Activated CD4-positive, alpha-beta memory T cell treated with anti-CD3 and anti-CD28 coated beads, Interleukin-2, amount 10 ng/mL, durations not matched to agents 7 days and 5 days (primary cell): Measurements from ENCODE around the gene MRPS18B. TPM values are rescaled to one million over a fixed set of nuclear protein-coding genes. Genes with fewer than 3 reads are reported as not detected.

ENCODE experiments used
- CTCF ChIA-PET: fragments of 350-600 bp; sonication (Branson Sonifier 250); formaldehyde crosslinking; loops from one replicate; lab custom pipeline; 2021; ENCODE audit warnings: antibody characterized with exemption, inconsistent platforms; lab: Charles Lee
- POLR2A ChIA-PET: fragments of 350-600 bp; sonication (Branson Sonifier 250); formaldehyde crosslinking; loops from one replicate; lab custom pipeline; 2021; ENCODE audit warnings: antibody characterized with exemption; lab: Charles Lee
- DNase-seq: peaks from one replicate; pipeline ENCODE4 v3.0.0-alpha.2; 2020
- H3K27ac Mint-ChIP-seq: one replicate; pipeline ENCODE4 v1.8.0; 2021; ENCODE audit warnings: mild to moderate bottlenecking, mixed read lengths
- H3K27me3 Mint-ChIP-seq: one replicate; pipeline ENCODE4 v1.8.0; 2021; ENCODE audit warnings: mixed read lengths
- H3K36me3 Mint-ChIP-seq: one replicate; pipeline ENCODE4 v1.8.0; 2021; ENCODE audit warnings: low read depth, mixed read lengths
- H3K4me1 Mint-ChIP-seq: one replicate; pipeline ENCODE4 v1.8.0; 2021; ENCODE audit warnings: mixed read lengths
- H3K4me3 Mint-ChIP-seq: one replicate; pipeline ENCODE4 v1.8.0; 2021; ENCODE audit warnings: mild to moderate bottlenecking, mixed read lengths
- H3K9me3 Mint-ChIP-seq: one replicate; pipeline ENCODE4 v1.8.0; 2021; ENCODE audit warnings: mixed read lengths
- total RNA-seq, 2 experiments: library from RNA; stranded (reverse); gene quantifications; one replicate each; pipeline ENCODE4 v1.2.3, GENCODE V29; 2021

Gene MRPS18B
- total RNA-seq, 2 experiments from 2014 or later, result 42.4 to 42.8 TPM

DNA sequence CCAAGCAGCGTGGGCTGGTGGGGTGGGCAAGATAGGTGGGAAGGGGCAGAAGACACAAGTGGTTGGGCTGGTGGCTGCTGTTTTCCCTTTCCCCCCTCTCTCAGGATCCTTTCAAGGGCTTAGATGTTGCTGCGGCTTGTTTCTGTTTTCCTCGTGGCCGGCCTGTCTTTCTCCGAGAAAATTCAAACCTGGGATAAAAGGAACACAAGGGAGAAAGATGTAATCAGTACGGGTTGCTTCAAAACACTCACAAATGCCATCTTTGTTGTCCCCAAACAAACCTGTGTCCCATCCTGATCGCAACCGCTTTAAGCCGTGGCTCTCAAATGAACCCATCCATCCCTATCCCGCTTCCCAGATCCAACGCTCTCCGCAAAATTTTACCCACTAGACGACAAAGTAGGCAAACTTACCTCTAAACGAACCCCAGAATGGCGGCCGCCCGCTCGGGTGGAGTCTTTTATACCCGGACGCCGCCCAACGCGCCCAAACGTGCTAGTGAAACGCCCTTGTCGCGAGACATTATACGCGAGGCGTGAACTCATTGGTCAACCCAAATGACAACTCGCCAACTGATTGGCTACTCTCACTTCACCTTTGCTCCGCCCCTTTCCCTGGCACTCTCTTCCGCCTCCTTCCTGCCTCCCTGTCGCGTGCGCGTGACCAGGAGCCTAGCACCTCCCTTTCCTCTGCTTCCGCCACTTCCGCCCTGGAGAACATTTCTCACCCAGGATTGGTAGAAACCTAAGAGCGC is 652 bp upstream of the MRPS18B start, which contains the start of gene PPP1R10:
TSS of gene PPP1R10 (minus strand) at position 433 of the 754 bp plus-strand sequence. CDS start 7,299 bp downstream, outside the sequence.
- Mint-ChIP-seq H3K4me3 (peak within 1 kb of the TSS; percentile 91), H3K27me3 (no peaks in the 10 kb centered on the region), H3K27ac (peak within 1 kb of the TSS; percentile 96), H3K9me3 (no peaks in the 10 kb centered on the region), H3K36me3 (peaks cover 76% of the 10 kb centered on the region), H3K4me1 (peaks cover 45% of the 10 kb centered on the region)
- ChIA-PET CTCF (interaction anchor here (0.6 to 2.5 kb wide), 13 partner anchors 9 to 297 kb away, joined by 3 to 23 read pairs (median 5); partner anchors contain the start of genes ATAT1, GNL1, PRR3 and VARS2), POLR2A (interaction anchor here (0.6 to 4.6 kb wide), 32 partner anchors 9 to 403 kb away, joined by 3 to 53 read pairs (median 7); partner anchors contain the start of genes ATAT1, C6orf136, DHX16 and GNL1)
- peak; percentile 99 for DNase-seq

DNA sequence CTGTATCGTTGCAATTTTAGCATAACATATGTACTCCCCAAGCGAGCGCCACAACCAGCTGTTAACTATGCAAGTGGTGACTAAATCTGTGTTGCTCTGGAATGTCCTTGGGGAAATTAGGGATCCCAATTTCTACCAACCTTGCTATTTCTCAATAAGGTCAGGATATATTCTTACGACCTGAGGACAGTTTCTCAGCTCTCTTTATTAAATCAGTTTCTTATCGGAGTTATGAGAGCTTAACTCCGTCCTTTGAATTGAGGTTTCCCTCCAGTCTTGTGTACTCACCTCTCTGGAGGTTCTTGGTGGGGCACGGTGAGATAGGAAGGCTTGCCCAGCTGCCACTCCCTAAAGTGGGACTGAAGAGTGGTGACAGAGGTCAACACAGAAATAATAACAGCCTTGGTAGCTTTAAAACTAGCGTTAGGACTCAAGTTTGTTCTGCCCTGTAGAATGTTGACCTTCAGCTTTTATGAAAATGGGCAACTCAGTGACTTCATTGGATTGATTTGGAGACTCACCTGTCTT is 694 bp downstream of the MRPS18B start:
- Mint-ChIP-seq H3K27ac (peak overlapping the region; percentile 96), H3K36me3 (peaks cover 71% of the 10 kb centered on the region), H3K4me3 (peak overlapping the region; percentile 91), H3K9me3 (no peaks in the 10 kb centered on the region), H3K27me3 (no peaks in the 10 kb centered on the region), H3K4me1 (peaks cover 33% of the 10 kb centered on the region)
- CTCF ChIA-PET, result interaction anchor here (0.7 to 2.5 kb wide), 15 partner anchors 8 to 296 kb away, joined by 3 to 23 read pairs (median 5); partner anchors contain the start of genes ATAT1, DHX16, GNL1 and MDC1
- DNase-seq, result no peak
- POLR2A ChIA-PET, result interaction anchor here (0.7 to 3.0 kb wide), 41 partner anchors 8 to 655 kb away, joined by 3 to 53 read pairs (median 6); partner anchors contain the start of genes ABCF1, ATAT1, C6orf136 and DHX16

- H3K27ac Mint-ChIP-seq, result peak overlapping the region; percentile 96
- no peak for DNase-seq
- ChIA-PET CTCF (interaction anchor here (2.5 kb wide), 1 partner anchor 111 kb away, joined by 23 read pairs; no protein-coding TSS in a partner anchor), POLR2A (interaction anchor here (2.2 to 3.0 kb wide), 6 partner anchors 27 to 118 kb away, joined by 9 to 53 read pairs (median 20); partner anchors contain the start of genes C6orf136, DHX16 and TUBB)
- H3K9me3 Mint-ChIP-seq, result no peaks in the 10 kb centered on the region
- H3K36me3 Mint-ChIP-seq, result peaks cover 63% of the 10 kb centered on the region
- H3K27me3 Mint-ChIP-seq, result no peaks in the 10 kb centered on the region
- H3K4me3 Mint-ChIP-seq, result peak overlapping the region; percentile 91
- H3K4me1 Mint-ChIP-seq, result peaks cover 21% of the 10 kb centered on the region
Measured at GRCh38 chr6:30619561-30619960, 1.9 kb downstream of the MRPS18B start.

DNA sequence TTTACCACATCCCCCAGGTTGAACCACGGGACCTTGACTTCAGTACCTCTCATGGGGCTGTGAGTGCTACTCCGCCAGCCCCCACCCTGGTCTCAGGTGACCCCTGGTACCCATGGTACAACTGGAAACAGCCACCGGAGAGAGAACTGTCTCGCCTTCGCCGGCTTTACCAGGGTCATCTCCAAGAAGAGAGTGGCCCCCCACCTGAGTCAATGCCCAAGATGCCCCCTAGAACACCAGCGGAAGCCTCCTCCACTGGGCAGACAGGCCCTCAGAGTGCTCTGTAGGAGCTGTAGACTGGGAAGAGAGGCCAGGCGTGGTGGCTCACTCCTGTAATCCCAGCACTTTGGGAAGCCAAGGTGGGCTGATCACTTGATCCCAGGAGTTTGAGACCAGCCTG is 7.9 kb downstream of the MRPS18B start:
- H3K27me3 Mint-ChIP-seq, result no peaks in the 10 kb centered on the region
- peaks cover 49% of the 10 kb centered on the region for H3K36me3 Mint-ChIP-seq
- H3K4me3 Mint-ChIP-seq, result no peak overlapping the region
- POLR2A ChIA-PET, result interaction anchor here (0.9 to 3.2 kb wide), 7 partner anchors 8 to 101 kb away, joined by 3 to 22 read pairs (median 5); partner anchors contain the start of genes MRPS18B and PPP1R10
- DNase-seq, result no peak
- H3K4me1 Mint-ChIP-seq, result peaks cover 29% of the 10 kb centered on the region
- CTCF ChIA-PET, result interaction anchor here (0.9 to 2.9 kb wide), 4 partner anchors 7 to 111 kb away, joined by 3 to 14 read pairs (median 4); partner anchors contain the start of gene MRPS18B
- peak overlapping the region; percentile 96 for H3K27ac Mint-ChIP-seq
- no peaks in the 10 kb centered on the region for H3K9me3 Mint-ChIP-seq

- Mint-ChIP-seq H3K27me3 (no peaks in the 10 kb centered on the region), H3K9me3 (no peaks in the 10 kb centered on the region), H3K27ac (peak within 1 kb of the TSS; percentile 96), H3K4me3 (peak within 1 kb of the TSS; percentile 92), H3K36me3 (peaks cover 48% of the 10 kb centered on the region), H3K4me1 (peaks cover 27% of the 10 kb centered on the region)
- POLR2A ChIA-PET, result interaction anchor here (0.7 to 3.2 kb wide), 8 partner anchors 9 to 117 kb away, joined by 3 to 22 read pairs (median 4); partner anchors contain the start of genes MRPS18B and PPP1R10
- DNase-seq, result peak; percentile 88
- CTCF ChIA-PET, result interaction anchor here (1.0 to 2.9 kb wide), 4 partner anchors 9 to 109 kb away, joined by 3 to 14 read pairs (median 4); partner anchors contain the start of gene MRPS18B
Measured at GRCh38 chr6:30626484-30627366, 9.1 kb downstream of the MRPS18B start, which contains the start of gene ATAT1. ATAT1 (plus strand) TSS chr6:30626874.

DNA sequence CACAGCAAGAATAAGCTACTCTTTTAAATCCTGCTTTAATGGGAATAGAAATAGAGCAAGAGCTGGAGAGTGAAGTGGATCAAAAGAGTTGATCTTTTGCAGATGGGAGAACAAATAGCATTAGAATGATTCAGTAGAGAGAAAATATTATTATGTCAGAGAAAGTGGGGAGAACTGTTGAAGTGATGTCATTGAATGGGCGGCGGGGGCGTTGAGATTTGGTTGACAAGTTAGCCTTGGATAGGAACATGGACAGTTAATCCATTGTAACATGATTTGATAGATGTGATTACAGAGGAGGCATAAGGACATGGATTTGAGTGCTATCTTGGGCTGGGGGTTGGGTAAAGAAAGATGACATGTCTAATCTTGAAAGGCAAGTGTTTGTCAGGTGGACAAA is 18.2 kb downstream of the MRPS18B start:
- no peaks in the 10 kb centered on the region for H3K9me3 Mint-ChIP-seq
- no peak overlapping the region for H3K27ac Mint-ChIP-seq
- peaks cover 23% of the 10 kb centered on the region for H3K36me3 Mint-ChIP-seq
- no peak overlapping the region for H3K4me3 Mint-ChIP-seq
- H3K4me1 Mint-ChIP-seq, result peaks cover 7% of the 10 kb centered on the region
- DNase-seq, result no peak
- H3K27me3 Mint-ChIP-seq, result no peaks in the 10 kb centered on the region
- POLR2A ChIA-PET, result no interaction called here
- CTCF ChIA-PET, result no interaction called here

DNA sequence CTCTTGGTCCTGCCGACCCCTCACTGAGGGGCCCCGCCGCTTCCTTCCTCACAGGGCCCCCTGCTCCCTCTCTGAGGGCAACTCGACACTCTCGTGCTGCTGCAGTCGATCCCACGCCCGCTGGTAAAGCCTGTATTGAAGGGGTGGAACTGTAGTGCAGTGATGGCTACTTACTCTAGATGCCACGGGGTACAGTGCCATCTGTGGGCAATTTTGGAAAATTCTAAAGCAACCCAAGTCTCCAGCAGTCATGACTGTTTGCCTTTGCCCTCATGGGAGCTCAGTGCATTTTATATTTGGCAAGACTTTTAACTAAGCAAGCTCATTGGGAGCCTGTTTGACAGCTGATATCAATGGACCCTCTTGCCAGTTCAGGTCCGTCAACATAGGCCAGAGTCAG is 22.8 kb downstream of the MRPS18B start:
- ChIA-PET CTCF (interaction anchor here (1.1 to 2.0 kb wide), 10 partner anchors 23 to 439 kb away, joined by 3 to 8 read pairs (median 4); partner anchors contain the start of genes DHX16 and MRPS18B), POLR2A (interaction anchor here (1.2 to 1.8 kb wide), 3 partner anchors 11 to 24 kb away, joined by 4 to 6 read pairs (median 5); partner anchors contain the start of genes MRPS18B and PPP1R10)
- Mint-ChIP-seq H3K4me3 (no peak overlapping the region), H3K9me3 (no peaks in the 10 kb centered on the region), H3K4me1 (peaks cover 16% of the 10 kb centered on the region), H3K36me3 (peaks cover 10% of the 10 kb centered on the region), H3K27ac (no peak overlapping the region), H3K27me3 (no peaks in the 10 kb centered on the region)
- no peak for DNase-seq

- H3K4me3 Mint-ChIP-seq, result no peak overlapping the region
- H3K4me1 Mint-ChIP-seq, result peaks cover 21% of the 10 kb centered on the region
- ChIA-PET POLR2A (interaction anchor here (1.2 to 1.8 kb wide), 3 partner anchors 11 to 25 kb away, joined by 4 to 6 read pairs (median 5); partner anchors contain the start of genes MRPS18B and PPP1R10), CTCF (interaction anchor here (0.8 to 2.0 kb wide), 11 partner anchors 23 to 439 kb away, joined by 3 to 8 read pairs (median 4); partner anchors contain the start of genes DHX16 and MRPS18B)
- no peaks in the 10 kb centered on the region for H3K9me3 Mint-ChIP-seq
- DNase-seq, result no peak
- H3K36me3 Mint-ChIP-seq, result peaks cover 10% of the 10 kb centered on the region
- H3K27ac Mint-ChIP-seq, result peak overlapping the region; percentile 17
- no peaks in the 10 kb centered on the region for H3K27me3 Mint-ChIP-seq
Measured at GRCh38 chr6:30641048-30641447, 23.4 kb downstream of the MRPS18B start.

DNA sequence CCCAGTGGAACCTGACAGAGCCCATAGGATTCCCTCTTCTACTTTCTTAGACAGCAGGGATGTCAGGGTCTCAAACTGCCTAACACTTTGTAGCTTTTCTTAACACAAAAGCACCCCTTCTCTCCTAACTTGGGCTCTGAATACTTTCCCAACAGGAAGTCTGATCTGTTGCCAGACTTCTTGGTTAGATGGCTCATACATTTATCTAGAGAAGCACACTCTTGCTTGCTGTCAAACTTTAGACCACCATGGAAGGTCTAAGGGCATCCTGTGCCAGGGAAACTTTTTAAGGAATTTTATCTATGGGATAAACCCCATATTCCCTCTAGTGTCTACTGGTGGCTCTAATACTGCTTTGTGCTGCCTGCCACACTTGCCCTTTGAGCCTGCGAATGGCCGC is 26.0 kb downstream of the MRPS18B start:
- DNase-seq, result no peak
- Mint-ChIP-seq H3K36me3 (peaks cover 10% of the 10 kb centered on the region), H3K4me1 (peaks cover 35% of the 10 kb centered on the region), H3K27ac (no peak overlapping the region), H3K27me3 (no peaks in the 10 kb centered on the region), H3K4me3 (no peak overlapping the region), H3K9me3 (no peaks in the 10 kb centered on the region)
- ChIA-PET CTCF (no interaction called here), POLR2A (interaction anchor here (0.6 kb wide), 1 partner anchor 11 kb away, joined by 3 read pairs; no protein-coding TSS in a partner anchor)

DNA sequence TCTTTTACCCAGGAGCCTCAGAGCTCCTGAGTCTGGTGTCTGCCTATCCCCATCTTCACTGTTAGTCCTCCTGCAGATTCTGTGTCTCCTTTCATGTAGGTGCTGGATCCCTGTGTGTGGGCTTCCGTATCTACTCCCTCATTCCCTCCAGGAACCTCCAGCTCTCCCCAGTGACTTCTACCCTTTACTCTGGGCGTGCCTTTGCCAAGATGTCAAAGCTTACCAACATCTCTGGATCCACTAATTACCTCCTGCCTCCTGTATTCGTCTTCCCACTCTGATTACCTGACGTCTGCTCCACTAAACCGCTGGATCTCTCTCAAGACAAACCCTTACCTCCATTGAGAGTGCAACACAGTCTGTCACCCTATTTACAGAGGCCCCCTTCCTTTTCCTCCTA is 27.1 kb downstream of the MRPS18B start:
- POLR2A ChIA-PET, result interaction anchor here (0.6 to 3.1 kb wide), 3 partner anchors 27 to 103 kb away, joined by 3 to 18 read pairs (median 3); partner anchors contain the start of gene MRPS18B
- H3K4me1 Mint-ChIP-seq, result peaks cover 41% of the 10 kb centered on the region
- DNase-seq, result no peak
- H3K27ac Mint-ChIP-seq, result no peak overlapping the region
- H3K27me3 Mint-ChIP-seq, result no peaks in the 10 kb centered on the region
- no peaks in the 10 kb centered on the region for H3K9me3 Mint-ChIP-seq
- H3K36me3 Mint-ChIP-seq, result peaks cover 10% of the 10 kb centered on the region
- CTCF ChIA-PET, result interaction anchor here (0.7 kb wide), 1 partner anchor 65 kb away, joined by 3 read pairs; no protein-coding TSS in a partner anchor
- H3K4me3 Mint-ChIP-seq, result no peak overlapping the region

GRCh38 chr6:30645989-30646388 is 28.3 kb downstream of the MRPS18B start:
- CTCF ChIA-PET, result interaction anchor here (0.7 to 1.8 kb wide), 6 partner anchors 30 to 105 kb away, joined by 4 to 11 read pairs (median 5); no protein-coding TSS in a partner anchor

More at GRCh38 chr6:30645989-30646388, 28.3 kb downstream of the MRPS18B start:
- POLR2A ChIA-PET, result interaction anchor here (1.3 to 3.1 kb wide), 5 partner anchors 26 to 71 kb away, joined by 4 to 18 read pairs (median 5); partner anchors contain the start of genes DHX16, MDC1, MRPS18B and PPP1R10
- DNase-seq, result no peak
- Mint-ChIP-seq H3K27me3 (no peaks in the 10 kb centered on the region), H3K27ac (no peak overlapping the region), H3K9me3 (no peaks in the 10 kb centered on the region), H3K36me3 (peaks cover 11% of the 10 kb centered on the region), H3K4me3 (peak overlapping the region; percentile 83), H3K4me1 (peaks cover 32% of the 10 kb centered on the region)
